LNCaP clone FGC (cell line): Measurements from ENCODE around the gene KCNJ6.

Source experiments
- DNase-seq: peaks from one replicate; pipeline ENCODE4 v3.0.0-alpha.2; 2011; ENCODE audit warnings: low read depth
- H3K4me3 ChIP-seq: 2 replicates; pipeline ENCODE4 v1.5.1; 2011; ENCODE audit warnings: mild to moderate bottlenecking, low read depth, low read length, control low read depth
- CTCF ChIP-seq: IDR thresholded peaks from 2 replicates; pipeline ENCODE4 v1.5.1; 2012; ENCODE audit warnings: mild to moderate bottlenecking; ENCODE audit not compliant: control insufficient read depth, insufficient read depth; ENCODE audit errors: extremely low read depth

Gene KCNJ6

GRCh38 chr21:37636152-37636860 is 280.0 kb downstream of the KCNJ6 start:
- no peak for DNase-seq
- TF ChIP-seq CTCF: no peak
- no peak overlapping the region for H3K4me3 ChIP-seq

GRCh38 chr21:37631319-37632117 is 284.7 kb downstream of the KCNJ6 start:
- no peak overlapping the region for H3K4me3 ChIP-seq
- no peak for DNase-seq
- TF ChIP-seq CTCF: no peak

GRCh38 chr21:37630872-37631271 is 285.4 kb downstream of the KCNJ6 start:
- H3K4me3 ChIP-seq: no peak overlapping the region
- DNase-seq: no peak
- no peak for TF ChIP-seq CTCF

- TF ChIP-seq CTCF: no peak
- H3K4me3 ChIP-seq: no peak overlapping the region
- DNase-seq: no peak
These were observed 287.9 kb downstream of the KCNJ6 start for GRCh38 chr21:37628362-37628761.

- DNase-seq: no peak
- TF ChIP-seq CTCF: no peak
- no peak overlapping the region for H3K4me3 ChIP-seq
These were observed 288.7 kb downstream of the KCNJ6 start for GRCh38 chr21:37627561-37627960.

- no peak for DNase-seq
- H3K4me3 ChIP-seq: no peak overlapping the region
- no peak for TF ChIP-seq CTCF
These were observed 289.2 kb downstream of the KCNJ6 start for GRCh38 chr21:37627074-37627473.
